HCT116 (cell line): ENCODE data around the gene GCNT2. TPM values are rescaled to one million over a fixed set of nuclear protein-coding genes. Genes with fewer than 3 reads are reported as not detected.

Experiments
- ATAC-seq: fragments of 200-7000 bp; cut with Tn5 transposase; 2 replicates; pipeline ENCODE4 v1.9.1; 2020; ENCODE audit warnings: mild to moderate bottlenecking, moderate library complexity
- BruUV-seq: library from RNA; stranded (reverse); fragments of 400-500 nt; replicated peaks from 2 replicates; lab custom pipeline; 2021; lab: Mats Ljungman, UMichigan
- CTCF ChIA-PET: fragments of 300-600 bp; sonication (Branson Sonifier 250); formaldehyde crosslinking; loops from one replicate; lab custom pipeline; 2021; ENCODE audit warnings: antibody characterized with exemption; lab: Charles Lee
- POLR2A ChIA-PET: fragments of 300-600, 350-600 bp; sonication (Branson Sonifier 250); formaldehyde crosslinking; loops from one replicate; lab custom pipeline; 2021; ENCODE audit warnings: antibody characterized with exemption; lab: Charles Lee
- RAD21 ChIA-PET, 2 experiments: fragments of 300-600 bp; sonication (Branson Sonifier 250); formaldehyde crosslinking; loops; one replicate each; lab custom pipeline; 2023; ENCODE audit warnings: low total read pairs in 2 of 2; ENCODE audit not compliant: uncharacterized antibody in 2 of 2, unreplicated experiment in 2 of 2, low non-redundant PET in 1 of 2; lab: Charles Lee
- DNase-seq: peaks from one replicate; pipeline ENCODE4 v3.0.0-alpha.2; 2010; ENCODE audit warnings: low read depth, low spot score
- H2AFZ ChIP-seq: fragments of 200-600 bp; shearing (Covaris generic), sonication (generic); 2 replicates; pipeline ENCODE4 v1.6.1; 2017; ENCODE audit warnings: low read depth, mixed run types, mixed read lengths, antibody characterized with exemption, low read length; ENCODE audit not compliant: poor library complexity, severe bottlenecking
- H3K27ac ChIP-seq: 2 replicates; pipeline ENCODE4 v1.5.1; 2012; ENCODE audit warnings: low read depth, low read length
- H3K27me3 ChIP-seq: fragments of 200-600 bp; sonication (generic); 2 replicates; pipeline ENCODE4 v1.6.1; 2016; ENCODE audit warnings: mixed run types, low read length, mixed read lengths; ENCODE audit not compliant: insufficient read depth
- H3K36me3 ChIP-seq, 2 experiments: fragments of 200-500 bp in 1 of 2; fragments of 200-600 bp in 1 of 2; sonication (Bioruptor generic) in 1 of 2; sonication (generic) in 1 of 2; 2 replicates each; pipeline versions ENCODE4 v1.5.1 to v1.6.1; 2014 to 2016; ENCODE audit warnings: low read length in 2 of 2, inconsistent platforms in 1 of 2, mixed read lengths in 1 of 2, mixed run types in 1 of 2; ENCODE audit not compliant: insufficient read depth in 2 of 2, control insufficient read depth in 1 of 2
- H3K4me1 ChIP-seq, 2 experiments: fragments of 200-600 bp in 1 of 2; sonication (generic) in 1 of 2; 2 replicates each; pipeline versions ENCODE4 v1.5.1 to v1.6.1; 2012 to 2017; ENCODE audit warnings: low read length in 2 of 2, inconsistent platforms in 1 of 2, mild to moderate bottlenecking in 1 of 2, mixed read lengths in 1 of 2, mixed run types in 1 of 2, moderate library complexity in 1 of 2; ENCODE audit not compliant: insufficient read depth in 2 of 2, control insufficient read depth in 1 of 2
- H3K4me2 ChIP-seq: fragments of 200-600 bp; sonication (generic); 2 replicates; pipeline ENCODE4 v1.6.1; 2017; ENCODE audit warnings: mixed run types, low read length, mixed read lengths
- H3K4me3 ChIP-seq, 2 experiments: fragments of 200-600 bp in 1 of 2; sonication (generic) in 1 of 2; replicated peaks in 1 of 2; 2 replicates each; pipeline ENCODE4 v1.5.1; 2011 to 2016; ENCODE audit warnings: low read length in 2 of 2, control low read depth in 1 of 2, low read depth in 1 of 2, mild to moderate bottlenecking in 1 of 2, mixed read lengths in 1 of 2, mixed run types in 1 of 2
- H3K79me2 ChIP-seq: fragments of 200-600 bp; sonication (generic); 2 replicates; pipeline ENCODE4 v1.6.1; 2017; ENCODE audit warnings: mild to moderate bottlenecking, mixed run types, low read length, moderate library complexity, mixed read lengths; ENCODE audit not compliant: insufficient read depth
- H3K9ac ChIP-seq: fragments of 200-600 bp; sonication (generic); 2 replicates; pipeline ENCODE4 v1.6.1; 2016; ENCODE audit warnings: low read length, mixed read lengths
- H3K9me2 ChIP-seq: fragments of 200-600 bp; sonication (generic), shearing (Covaris generic); 2 replicates; pipeline ENCODE4 v1.6.1; 2017; ENCODE audit warnings: mixed run types, mild to moderate bottlenecking, moderate library complexity; ENCODE audit not compliant: insufficient read depth
- H3K9me3 ChIP-seq, 2 experiments: fragments of 200-500 bp in 1 of 2; fragments of 200-600 bp in 1 of 2; sonication (Bioruptor generic) in 1 of 2; sonication (generic) in 1 of 2; 2 replicates each; pipeline ENCODE4 v1.6.1; 2014 to 2017; ENCODE audit warnings: low read length in 2 of 2, mixed read lengths in 2 of 2, inconsistent platforms in 1 of 2, low read depth in 1 of 2, mild to moderate bottlenecking in 1 of 2, mixed run types in 1 of 2, moderate library complexity in 1 of 2; ENCODE audit not compliant: control insufficient read depth in 1 of 2, insufficient read depth in 1 of 2
- H4K20me1 ChIP-seq: fragments of 200-600 bp; sonication (generic), shearing (Covaris generic); 2 replicates; pipeline ENCODE4 v1.6.1; 2017; ENCODE audit warnings: mixed run types, mild to moderate bottlenecking, moderate library complexity; ENCODE audit not compliant: insufficient read depth
- CBX3 ChIP-seq: IDR thresholded peaks from 2 replicates; pipeline ENCODE4 v1.6.1; 2012; ENCODE audit warnings: low read depth
- CEBPB ChIP-seq: IDR thresholded peaks from 2 replicates; pipeline ENCODE4 v1.6.1; 2012; ENCODE audit warnings: low read depth
- EZH2 ChIP-seq: fragments of 200-600 bp; sonication (generic); IDR thresholded peaks from 2 replicates; pipeline ENCODE4 v1.6.1; 2017; ENCODE audit warnings: antibody characterized with exemption, mixed run types
- JUND ChIP-seq: IDR thresholded peaks from 2 replicates; pipeline ENCODE4 v1.6.1; 2012
- POLR2A ChIP-seq: IDR thresholded peaks from 2 replicates; pipeline ENCODE4 v1.7.0; 2011; ENCODE audit warnings: borderline replicate concordance; ENCODE audit not compliant: insufficient read depth, insufficient read length; ENCODE audit errors: extremely low read depth
- POLR2AphosphoS5 ChIP-seq: IDR thresholded peaks from 2 replicates; pipeline ENCODE4 v1.6.1; 2011; ENCODE audit warnings: mild to moderate bottlenecking, low read depth, low read length, moderate library complexity
- SIN3A ChIP-seq: IDR thresholded peaks from 2 replicates; pipeline ENCODE4 v1.6.1; 2012; ENCODE audit warnings: low read depth
- SP1 ChIP-seq: IDR thresholded peaks from 2 replicates; pipeline ENCODE4 v1.6.1; 2012; ENCODE audit warnings: low read depth
- YY1 ChIP-seq: IDR thresholded peaks from 2 replicates; pipeline ENCODE4 v1.6.1; 2011; ENCODE audit warnings: low read length, low read depth, moderate library complexity, mild to moderate bottlenecking; ENCODE audit not compliant: insufficient replicate concordance; ENCODE audit errors: extremely low read depth
- intact Hi-C: fragments of 100-400 bp; cut with micrococcal nuclease; formaldehyde crosslinking; loops from 2 replicates; pipeline ENCODE4 v1.10.0; 2022
- total RNA-seq: library from RNA; stranded (reverse); gene quantifications from one replicate; pipeline ENCODE4 v1.2.1, GENCODE V29; 2021; ENCODE audit not compliant: unreplicated experiment

The GCNT2 gene
- total RNA-seq, 1 experiment from 2014 or later, result 0.74 TPM

- TF ChIP-seq EZH2, result no peak
- TF ChIP-seq SIN3A, result no peak
- no peak for TF ChIP-seq YY1
- TF ChIP-seq CBX3, result no peak
- no peak for TF ChIP-seq POLR2A
- TF ChIP-seq JUND, result no peak
- no peak for TF ChIP-seq CEBPB
- Histone ChIP-seq H3K9me2 (no peaks in the 10 kb centered on the region), H3K4me1 (no peaks in the 10 kb centered on the region), H3K27me3 (no peaks in the 10 kb centered on the region), H2AFZ (no peak overlapping the region), H3K9me3 (no peaks in the 10 kb centered on the region), H3K9ac (no peak overlapping the region), H3K79me2 (no peaks in the 10 kb centered on the region), H4K20me1 (no peaks in the 10 kb centered on the region), H3K27ac (no peak overlapping the region), H3K36me3 (no peaks in the 10 kb centered on the region), H3K4me3 (no peak overlapping the region), H3K4me2 (no peak overlapping the region)
- ATAC-seq, result no peak
- POLR2A ChIA-PET, result no interaction called here
- RAD21 ChIA-PET, result no interaction called here
- intact Hi-C loops, result no loop called here
- BruUV-seq, result no TSS peak
- DNase-seq, result no peak
- CTCF ChIA-PET, result no interaction called here
Measured at GRCh38 chr6:10588562-10589428, 67.6 kb downstream of the GCNT2 start.

DNA sequence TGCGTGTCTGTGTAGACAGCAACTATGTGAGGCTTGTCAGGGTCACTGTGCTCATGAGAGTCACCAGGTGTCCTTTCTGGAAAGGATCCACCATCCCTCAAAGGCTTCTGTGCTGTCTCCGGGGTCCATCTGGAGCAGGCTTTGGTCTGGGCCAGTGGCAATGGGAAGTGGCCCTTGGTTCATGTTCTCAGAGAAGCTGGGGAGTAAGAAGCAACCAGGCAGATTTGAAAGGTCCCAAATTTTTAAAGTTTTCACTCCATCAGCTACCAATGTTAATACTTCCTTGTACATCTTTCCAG is 68.2 kb downstream of the GCNT2 start:
- Histone ChIP-seq H3K36me3 (no peaks in the 10 kb centered on the region), H3K4me2 (no peak overlapping the region), H3K4me3 (no peak overlapping the region), H3K9me3 (no peaks in the 10 kb centered on the region), H3K4me1 (no peaks in the 10 kb centered on the region), H3K79me2 (no peaks in the 10 kb centered on the region), H3K9me2 (no peaks in the 10 kb centered on the region), H4K20me1 (no peaks in the 10 kb centered on the region), H3K27me3 (no peaks in the 10 kb centered on the region), H2AFZ (no peak overlapping the region), H3K9ac (no peak overlapping the region), H3K27ac (no peak overlapping the region)
- intact Hi-C loops, result no loop called here
- no TSS peak for BruUV-seq
- RAD21 ChIA-PET, result no interaction called here
- CTCF ChIA-PET, result no interaction called here
- DNase-seq (no peak), ATAC-seq (no peak)
- TF ChIP-seq SP1, result no peak
- no peak for TF ChIP-seq POLR2AphosphoS5
- POLR2A ChIA-PET, result no interaction called here
